Esophagus mucosa (tissue), 1 donor: ENCODE data around the gene ACTR8. TPM values are rescaled to one million over a fixed set of nuclear protein-coding genes. Genes with fewer than 3 reads are reported as not detected.
A peak's percentile ranks its signal among the peaks of the same experiment; 100 is the strongest.
"Not testable (repeated sequence)": the region's sequence is repeated elsewhere in the genome, so short reads cannot be mapped to it uniquely, and the experiment has no call there.

ENCODE experiments used
- ATAC-seq: fragments of 200-7000 bp; cut with Tn5 transposase; one replicate; pipeline ENCODE4 v1.9.1; 2020
- total RNA-seq: library from RNA; stranded (reverse); gene quantifications from one replicate; pipeline ENCODE4 v1.2.4, GENCODE V29; 2023
- donor health status: DM: yes; HTN: yes; CAD: no.

Gene ACTR8, protein sequence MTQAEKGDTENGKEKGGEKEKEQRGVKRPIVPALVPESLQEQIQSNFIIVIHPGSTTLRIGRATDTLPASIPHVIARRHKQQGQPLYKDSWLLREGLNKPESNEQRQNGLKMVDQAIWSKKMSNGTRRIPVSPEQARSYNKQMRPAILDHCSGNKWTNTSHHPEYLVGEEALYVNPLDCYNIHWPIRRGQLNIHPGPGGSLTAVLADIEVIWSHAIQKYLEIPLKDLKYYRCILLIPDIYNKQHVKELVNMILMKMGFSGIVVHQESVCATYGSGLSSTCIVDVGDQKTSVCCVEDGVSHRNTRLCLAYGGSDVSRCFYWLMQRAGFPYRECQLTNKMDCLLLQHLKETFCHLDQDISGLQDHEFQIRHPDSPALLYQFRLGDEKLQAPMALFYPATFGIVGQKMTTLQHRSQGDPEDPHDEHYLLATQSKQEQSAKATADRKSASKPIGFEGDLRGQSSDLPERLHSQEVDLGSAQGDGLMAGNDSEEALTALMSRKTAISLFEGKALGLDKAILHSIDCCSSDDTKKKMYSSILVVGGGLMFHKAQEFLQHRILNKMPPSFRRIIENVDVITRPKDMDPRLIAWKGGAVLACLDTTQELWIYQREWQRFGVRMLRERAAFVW
- 17.1 TPM for total RNA-seq

DNA sequence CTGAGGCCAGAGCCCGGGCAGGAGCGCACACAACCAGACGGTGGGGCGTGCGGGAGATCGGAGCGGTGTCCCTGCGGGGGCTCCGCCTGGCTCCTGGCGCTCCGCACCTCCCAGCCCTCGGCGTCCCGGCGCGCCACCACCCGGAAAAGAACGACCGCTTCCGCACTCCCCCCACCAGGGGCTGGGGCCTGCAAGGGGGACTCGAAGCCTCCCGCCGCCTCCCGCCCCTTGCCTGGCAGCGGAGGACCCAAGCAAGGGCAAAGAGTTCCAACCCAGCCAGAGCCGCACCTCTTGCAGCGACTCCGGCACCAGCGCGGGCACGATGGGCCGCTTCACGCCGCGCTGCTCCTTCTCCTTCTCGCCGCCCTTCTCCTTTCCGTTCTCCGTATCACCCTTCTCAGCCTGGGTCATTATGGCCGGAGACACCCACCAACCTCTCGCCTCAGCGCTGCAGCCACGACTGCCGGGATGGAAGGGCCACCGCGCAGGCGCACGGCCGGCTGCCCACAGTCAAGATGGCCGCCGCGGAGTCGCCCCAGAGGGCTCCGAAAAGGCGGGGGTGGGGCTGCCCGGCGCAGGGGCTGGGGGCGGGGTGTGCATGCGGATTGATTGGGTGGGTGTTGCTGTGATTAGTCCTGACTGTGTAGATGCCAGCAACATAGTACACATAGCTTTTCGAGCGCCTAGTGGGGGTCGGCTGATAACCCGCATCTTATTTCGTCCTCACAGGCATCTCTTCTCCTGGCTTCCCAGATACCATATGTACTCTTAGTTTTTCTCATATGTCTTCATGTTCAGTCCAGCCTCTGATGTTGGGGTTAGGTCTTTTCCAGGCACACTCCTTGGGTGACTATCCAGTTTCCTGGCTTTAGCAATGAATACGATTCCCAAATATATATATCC is at the start of gene ACTR8:
TSS of gene ACTR8 (minus strand) at position 462 of the 903 bp plus-strand sequence. CDS start at position 411, 51 bp downstream.
- peak; percentile 93 for ATAC-seq

DNA sequence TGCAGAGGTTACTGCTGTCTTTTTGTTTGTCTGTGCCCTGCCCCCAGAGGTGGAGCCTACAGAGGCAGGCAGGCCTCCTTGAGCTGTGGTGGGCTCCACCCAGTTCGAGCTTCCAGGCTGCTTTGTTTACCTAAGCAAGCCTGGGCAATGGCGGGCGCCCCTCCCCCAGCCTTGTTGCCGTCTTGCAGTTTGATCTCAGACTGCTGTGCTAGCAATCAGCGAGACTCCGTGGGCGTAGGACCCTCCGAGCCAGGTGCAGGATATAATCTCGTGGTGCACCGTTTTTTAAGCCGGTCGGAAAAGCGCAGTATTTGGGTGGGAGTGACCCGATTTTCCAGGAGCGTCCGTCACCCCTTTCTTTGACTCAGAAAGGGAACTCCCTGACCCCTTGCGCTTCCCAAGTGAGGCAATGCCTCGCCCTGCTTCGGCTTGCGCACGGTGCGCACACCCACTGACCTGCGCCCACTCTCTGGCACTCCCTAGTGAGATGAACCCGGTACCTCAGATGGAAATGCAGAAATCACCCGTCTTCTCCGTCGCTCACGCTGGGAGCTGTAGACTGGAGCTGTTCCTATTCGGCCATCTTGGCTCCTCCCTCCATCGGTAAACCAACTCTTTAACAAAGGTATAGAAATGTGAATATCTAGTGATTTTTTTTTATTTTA is 45.4 kb upstream of the ACTR8 start:
- ATAC-seq, result not testable (repeated sequence)

DNA sequence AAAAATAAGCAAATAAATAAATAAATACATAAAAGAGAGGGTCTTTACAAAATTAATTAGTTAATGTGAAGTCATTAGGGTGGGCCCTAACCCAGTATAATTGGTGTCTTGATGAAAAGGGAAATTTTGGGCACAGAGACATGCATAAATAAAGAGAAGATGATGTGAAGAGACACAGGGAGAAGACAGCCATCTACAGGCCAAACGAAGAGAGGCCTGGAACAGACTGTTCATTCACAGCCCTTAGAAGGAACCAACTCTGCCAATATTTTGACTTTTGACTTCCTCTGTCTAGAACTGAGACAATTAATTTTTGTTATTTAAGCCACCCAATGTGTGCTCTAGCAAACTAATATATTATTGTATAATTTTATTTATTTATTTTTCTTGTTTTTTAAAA is 39.3 kb upstream of the ACTR8 start:
- no peak for ATAC-seq

DNA sequence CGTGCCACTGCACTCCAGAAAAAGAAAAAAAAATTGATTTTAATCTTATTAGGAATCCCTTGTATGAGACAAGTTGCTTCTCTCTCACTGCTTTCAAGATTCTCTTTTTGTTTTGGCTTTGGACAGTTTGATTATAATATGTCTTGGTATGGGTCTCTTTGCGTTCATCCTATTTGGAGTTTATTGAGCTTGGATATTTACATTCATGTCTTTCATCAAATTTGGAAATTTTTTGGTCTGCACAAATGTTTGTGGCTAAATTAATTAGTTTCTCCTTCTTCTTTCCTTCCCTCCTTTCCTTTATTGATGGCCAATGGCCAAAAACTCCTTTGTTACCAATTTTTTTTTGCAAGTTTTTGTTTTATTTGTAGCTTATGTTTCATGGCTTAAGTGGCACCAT is 37.8 kb upstream of the ACTR8 start:
- ATAC-seq, result no peak

DNA sequence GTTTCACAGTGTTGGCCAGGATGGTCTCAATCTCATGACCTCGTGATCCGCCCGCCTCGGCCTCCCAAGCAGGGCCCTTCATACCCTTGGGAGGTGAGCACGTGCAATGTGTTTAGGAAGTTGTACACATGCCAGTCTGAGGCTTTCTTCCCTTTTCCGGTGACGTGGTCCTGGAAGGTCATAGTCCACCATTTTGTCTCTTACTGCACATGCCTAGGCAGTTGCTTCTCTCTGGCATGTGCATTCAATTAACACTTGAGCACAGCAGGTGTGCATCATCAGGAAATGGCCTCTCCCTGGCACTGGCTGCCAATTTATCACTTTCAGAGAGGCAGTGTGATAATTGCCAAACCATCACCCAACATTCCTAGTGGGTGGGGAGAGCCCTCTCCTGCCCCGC is 31.4 kb upstream of the ACTR8 start:
- ATAC-seq, result no peak

DNA sequence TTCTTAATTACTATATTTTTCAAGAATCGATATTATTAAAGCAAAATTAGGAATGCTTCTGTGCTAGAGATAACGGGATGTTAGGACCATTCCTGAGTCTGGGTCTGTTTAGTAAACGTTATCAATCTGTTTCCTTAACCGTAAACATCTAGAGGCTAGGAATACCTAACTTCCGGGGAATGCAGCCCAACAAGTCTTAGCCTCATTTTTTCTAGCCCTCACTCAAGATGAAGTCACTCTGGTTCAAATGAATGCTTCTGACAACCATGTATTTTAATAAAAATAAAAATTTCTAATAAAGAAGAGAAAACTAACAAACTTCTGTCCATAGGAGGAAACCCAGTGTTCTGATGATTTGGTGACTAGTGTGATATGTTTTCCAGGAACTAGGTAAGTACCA is 20.8 kb upstream of the ACTR8 start:
- no peak for ATAC-seq

DNA sequence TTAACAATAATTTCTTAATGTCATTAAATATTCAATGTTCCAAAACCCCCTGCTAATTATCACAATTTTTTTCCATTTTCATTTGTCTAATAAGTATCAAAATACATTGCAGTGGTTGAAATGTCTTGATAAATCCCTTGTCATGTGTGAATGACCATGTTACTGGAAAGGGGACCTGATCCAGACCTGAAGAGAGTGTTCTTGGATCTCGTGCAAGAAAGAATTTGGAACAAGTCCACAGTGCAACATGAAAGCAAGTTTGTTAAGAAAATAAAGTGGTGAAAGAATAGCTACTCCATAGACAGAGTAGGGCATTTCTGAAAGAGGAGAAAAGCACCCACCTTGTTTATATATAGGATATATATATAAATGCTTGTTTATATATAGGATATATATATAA is 20.1 kb upstream of the ACTR8 start:
- no peak for ATAC-seq

DNA sequence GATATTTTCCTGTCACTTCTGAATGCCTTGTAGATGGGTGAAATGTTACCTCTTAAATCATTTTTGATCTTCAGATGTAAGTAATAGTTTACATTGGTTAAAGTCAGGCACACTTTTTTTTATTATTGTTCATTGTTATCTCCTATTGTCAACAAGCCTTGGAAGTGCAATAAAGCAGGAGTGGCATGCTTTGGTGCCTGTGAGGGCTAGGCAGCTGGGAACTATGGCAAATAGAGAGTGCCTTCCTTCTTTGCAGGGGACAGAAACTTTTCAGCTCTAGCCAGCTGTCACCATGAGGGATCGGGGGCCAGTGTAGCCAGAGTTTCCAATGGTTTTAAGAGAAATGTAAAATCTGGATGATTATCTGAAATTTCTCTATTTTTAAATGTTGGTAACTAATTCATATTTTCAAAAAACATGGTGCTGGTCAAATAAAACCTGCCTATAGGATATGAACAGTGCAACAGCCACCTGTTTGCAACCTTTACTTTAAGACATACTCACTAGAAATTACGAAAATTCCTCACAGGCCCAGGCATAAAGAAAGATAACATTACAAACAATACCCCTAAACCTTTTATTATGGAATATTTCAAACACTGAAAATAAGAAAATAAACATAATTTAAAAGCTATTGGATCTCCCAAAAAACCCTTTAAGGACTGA is 18.8 kb upstream of the ACTR8 start:
- no peak for ATAC-seq

DNA sequence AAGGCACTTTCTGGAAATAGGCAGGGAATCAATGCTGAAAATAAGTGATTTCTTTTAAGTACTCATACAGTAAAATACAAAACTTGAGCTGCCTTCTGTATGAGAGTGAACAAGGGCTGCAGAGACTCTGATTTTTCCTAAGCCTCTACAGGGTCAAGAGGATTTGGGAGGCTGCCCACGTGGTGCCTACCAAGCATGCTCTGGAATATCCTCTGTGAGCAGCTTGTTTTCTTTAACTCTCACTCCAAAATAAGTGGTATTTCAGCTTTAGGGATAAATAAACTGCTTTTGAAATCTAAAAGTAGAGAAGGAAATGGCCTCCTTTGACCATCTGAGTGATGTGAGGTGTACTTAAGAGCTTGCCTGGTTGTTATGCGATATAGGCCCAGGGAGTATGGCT is 17.8 kb upstream of the ACTR8 start:
- ATAC-seq, result no peak

DNA sequence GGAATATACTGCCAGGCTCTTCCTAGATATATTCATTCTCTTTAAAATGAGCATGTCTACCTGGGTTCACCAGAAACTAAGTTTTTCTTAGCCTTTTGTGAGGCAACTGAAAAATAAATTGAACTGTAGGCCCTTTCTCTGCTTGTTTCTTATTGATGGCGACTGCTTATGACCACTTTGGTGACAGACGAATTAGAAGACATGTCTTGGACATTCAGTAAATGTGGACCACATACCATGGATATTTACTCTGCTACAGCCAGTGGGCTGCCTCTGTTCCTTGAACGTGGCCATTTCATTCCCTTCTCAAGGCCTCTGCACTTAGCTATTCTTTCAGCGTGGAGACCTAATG is 10.3 kb upstream of the ACTR8 start:
- no peak for ATAC-seq

DNA sequence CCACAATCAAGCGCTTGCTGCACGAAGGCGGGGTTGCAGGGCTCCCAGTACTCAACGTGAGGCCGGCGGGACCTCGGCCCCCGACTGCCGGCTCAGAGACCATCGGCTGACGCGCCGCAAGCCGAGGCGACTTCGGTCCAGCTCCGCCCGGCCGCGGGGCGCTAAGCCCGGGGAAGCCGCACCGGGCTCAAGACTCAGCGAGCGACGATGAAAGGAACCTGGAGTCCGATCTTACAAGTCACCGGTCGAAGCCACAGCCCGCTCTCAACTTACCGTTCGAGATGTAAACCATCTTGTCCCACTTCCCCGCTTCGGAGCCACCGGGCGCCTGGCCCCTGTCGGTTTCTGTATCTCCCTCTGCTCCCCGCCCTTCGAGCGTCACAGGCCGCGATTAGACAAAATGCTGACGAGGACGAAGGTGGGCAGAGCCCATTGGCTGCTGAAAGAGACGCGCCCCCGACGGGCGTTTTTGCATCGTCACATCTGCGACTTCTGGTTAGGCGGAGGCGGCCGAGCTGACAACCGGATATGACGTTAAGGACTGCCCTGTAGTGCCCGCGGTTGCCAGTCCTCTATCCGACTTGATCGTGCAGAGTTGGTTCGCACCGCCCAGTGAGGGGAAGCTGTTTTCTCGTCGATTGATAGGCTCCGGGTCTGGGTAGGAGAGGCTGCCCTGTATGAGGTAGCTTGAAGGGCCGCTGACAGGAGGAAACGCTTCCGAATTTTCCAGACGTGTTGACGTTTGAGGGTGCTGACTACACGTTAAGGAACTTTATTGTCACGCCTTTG is 9.7 kb upstream of the ACTR8 start, which contains the start of gene SELENOK:
TSS of gene SELENOK (minus strand) at position 363 of the 789 bp plus-strand sequence.
- peak; percentile 98 for ATAC-seq

DNA sequence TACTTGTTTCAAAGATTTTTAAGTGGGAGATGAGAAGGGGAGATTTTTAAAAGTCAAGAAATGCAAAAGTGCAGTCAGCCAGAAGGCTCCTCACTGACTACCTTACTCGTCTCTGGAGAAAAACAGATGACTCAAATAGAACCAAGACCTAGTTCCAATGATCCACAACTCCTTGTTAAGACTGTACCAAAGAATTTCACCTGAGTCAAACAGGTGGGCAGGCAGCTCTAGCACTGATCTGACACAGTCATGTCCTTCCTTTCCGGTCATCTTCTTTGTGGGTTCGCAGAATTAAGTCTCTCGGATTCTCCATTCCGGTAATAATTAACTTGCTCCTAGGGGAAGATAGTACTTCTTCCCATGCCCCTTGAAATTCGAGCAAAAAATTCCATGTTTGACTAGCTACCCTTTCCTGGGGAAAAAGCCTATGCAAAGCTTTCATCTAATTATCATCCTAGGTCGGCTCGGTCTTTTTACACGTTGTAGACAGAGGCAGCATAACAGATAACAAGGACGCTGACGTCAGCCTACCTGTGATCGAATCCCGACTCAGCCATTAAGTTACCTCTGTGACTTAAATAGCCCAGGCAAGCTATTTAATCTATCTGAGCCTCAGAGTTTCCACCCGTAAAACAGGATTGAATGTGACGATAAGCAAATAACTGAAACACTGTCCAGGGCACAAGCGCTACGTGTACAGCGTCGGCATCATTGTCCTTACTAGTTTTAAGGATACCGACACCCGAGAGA is 8.9 kb upstream of the ACTR8 start:
- ATAC-seq, result peak; percentile 12

DNA sequence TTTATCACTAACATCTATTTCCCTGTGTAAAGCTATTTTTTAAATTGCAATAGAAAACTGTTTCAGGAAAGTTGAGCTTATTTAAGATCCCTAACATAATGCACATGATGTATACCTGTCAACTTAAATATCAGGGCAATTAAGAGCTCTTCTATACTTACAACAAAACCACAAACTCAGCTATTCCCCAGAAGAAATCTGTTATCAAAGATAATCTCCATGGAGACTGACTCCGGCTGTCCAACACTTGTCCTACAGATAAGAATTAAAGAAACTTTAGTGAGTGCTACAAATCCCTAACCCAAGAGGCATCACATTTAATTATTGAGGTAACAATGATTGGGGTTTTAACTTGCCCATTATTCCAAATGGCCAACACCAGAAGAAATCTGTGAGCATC is 6.3 kb upstream of the ACTR8 start:
- no peak for ATAC-seq

DNA sequence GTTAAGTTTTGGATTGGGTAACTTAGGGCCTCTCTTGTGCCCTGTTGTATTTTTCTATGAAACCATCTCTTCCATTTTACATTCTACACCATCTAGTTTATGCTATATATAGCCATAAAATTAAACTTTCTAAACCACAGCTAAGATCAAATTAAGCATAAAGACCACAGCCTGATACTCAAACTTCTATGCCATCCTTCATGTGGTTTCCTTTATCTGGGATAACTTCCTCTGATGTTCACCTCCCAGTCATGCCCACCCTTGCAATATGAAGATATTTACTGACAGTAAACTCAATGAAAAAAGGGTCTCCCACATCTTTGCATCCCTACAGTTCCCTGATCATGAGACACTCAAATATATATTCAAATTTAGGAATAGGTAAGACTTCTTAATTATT is 5.5 kb upstream of the ACTR8 start:
- ATAC-seq, result no peak

DNA sequence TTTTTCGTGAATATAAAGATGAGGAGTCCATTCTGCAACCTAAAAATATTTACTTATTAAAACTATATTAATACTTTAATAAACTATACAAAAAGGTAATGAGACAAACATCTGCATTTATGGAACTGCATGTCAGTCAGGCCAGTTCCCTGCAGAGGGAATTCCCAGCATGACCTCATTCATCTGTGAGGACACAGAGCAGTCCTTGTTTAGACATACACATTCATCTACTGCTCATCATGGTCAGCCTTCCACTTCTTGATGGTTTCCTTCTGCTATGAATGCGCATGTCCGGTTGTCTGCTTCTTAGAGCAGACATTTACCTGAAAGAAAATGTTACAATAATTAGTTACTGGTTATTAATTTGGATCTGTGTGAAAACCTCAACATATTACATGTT is 3.3 kb upstream of the ACTR8 start:
- no peak for ATAC-seq

DNA sequence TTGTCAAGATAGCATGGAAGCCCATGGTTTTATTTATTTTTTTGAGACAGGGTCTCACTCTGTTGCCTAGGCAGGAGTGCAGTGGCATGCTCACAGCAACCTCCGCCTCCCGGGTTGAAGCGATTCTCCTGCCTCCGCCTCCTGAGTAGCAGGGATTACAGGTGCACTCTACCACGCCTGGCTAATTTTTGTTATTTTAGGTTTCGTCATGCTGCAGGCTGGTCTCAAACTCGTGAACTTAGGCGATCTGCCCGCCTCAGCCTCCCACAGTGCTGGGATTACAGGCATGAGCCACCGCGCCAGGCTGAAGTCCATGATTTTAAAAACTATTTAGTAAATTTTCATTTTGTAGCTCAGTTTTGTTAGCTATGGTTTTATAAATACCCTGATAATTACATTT is 2.7 kb upstream of the ACTR8 start:
- ATAC-seq, result no peak

DNA sequence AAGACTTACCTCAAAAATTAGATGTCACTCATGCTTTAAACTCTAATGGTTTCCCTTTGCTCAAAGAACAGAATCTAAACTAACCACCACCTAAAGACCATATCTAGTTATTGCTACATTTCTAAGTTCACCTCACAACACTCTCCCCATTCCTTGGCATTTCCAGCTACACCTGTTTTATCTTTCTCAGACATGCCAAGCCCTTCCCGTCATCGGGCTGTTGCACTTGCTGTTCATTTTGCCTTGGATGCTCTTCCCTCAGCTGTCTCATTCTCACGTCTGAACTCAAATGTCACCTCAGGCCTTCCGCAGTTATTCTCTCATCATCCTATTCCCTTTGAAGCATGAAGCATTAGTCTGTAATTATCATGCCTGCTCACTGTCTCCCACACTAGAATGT is 1.1 kb upstream of the ACTR8 start:
- ATAC-seq, result no peak

DNA sequence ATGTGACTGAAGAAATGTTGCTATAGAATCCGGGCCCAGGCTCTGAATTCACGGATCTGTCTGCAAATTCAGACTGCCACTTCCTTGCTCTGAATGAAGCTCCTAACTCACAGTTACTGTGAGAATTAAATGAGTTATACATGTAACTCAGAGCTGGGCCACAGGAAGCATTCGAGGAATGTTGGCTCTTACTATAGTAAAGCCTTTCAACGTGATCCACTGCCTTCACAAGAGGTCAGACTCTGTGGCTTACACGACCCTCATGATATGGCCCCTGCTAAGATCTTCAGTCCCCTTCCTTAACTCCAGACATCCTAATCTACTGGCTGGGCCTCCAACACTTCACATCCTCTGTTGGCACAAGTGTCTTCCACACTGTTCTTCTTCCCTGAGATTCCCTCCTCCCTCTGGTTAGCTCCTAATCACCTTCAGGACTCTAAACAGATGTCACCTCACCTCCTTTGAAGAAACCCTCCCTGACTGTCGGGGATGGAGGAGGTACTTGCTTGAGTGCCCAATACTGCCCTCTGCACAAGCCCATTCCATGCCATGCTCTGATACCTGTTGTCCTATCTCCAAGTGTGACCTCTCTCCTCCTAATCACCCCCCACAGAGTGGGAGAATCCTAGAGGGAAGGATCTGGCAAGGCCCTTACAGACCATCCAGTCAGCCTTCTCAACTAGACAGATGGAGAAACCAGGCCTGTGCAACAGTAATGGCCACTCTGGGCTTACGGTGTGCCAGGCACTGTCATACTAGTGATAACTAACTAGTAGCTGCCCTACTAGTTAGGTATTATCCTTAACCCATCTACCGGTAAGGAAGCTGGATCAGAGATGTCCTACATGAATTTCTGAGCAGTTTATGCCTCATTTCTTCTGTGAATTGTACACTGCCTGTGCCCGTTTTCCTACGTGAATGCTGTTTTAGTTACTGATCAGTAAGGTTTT is 1.3 kb downstream of the ACTR8 start:
- ATAC-seq, result no peak

DNA sequence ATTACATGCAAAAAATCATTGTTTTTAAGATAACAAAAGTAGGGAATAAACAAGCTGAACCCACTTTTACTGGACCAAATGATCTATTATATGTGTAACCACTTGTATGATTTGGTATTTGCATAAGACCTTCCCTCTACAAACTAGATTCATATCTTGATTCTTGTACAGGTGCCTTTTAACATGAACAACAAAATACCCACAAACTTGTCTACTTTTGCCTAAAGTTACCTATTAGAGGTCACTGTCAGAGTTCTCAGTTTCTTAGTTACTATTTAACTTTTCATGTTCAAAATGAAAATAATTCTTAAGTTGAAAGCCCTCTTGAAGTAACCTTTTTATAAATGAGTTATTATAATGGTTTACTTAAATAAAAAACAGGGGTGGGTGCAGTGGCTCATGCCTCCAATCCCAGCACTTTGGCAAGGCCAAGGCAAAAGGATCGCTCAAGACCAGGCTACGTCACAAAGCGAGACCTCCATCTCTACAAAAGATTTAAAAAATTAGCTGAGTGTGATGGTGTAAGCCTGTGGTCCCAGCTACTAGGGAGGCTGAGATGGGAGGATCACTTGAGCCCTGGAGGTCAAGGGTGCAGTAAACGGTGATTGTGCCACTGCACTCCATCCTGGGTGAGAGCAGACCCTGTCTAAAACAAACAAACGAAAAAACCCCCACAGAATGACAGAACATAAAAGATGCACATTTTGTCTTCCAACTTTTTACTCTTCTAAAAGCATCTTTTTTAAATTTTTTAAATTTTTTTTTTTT is 16.0 kb downstream of the ACTR8 start:
- ATAC-seq, result no peak
